Pancreas (tissue), 10 donors: ENCODE results near the gene BAG5. TPM values are rescaled to one million over a fixed set of nuclear protein-coding genes. Genes with fewer than 3 reads are reported as not detected.

Source experiments
- ATAC-seq, 4 donors: fragments of 200-7000 bp; cut with Tn5 transposase; one replicate each; pipeline versions ENCODE4 v1.8.0 to v1.9.1; 2020; ENCODE audit warnings: mild to moderate bottlenecking in 4 of 4, moderate library complexity in 4 of 4
- DNase-seq, 6 donors: peaks; one replicate each; pipeline ENCODE4 v3.0.0-alpha.2; 2020
- FAIRE-seq: peaks from 2 replicates; lab custom pipeline; 2012; peaks lifted over from hg19 to GRCh38; lab: Jason Lieb, UNC
- H3K27ac ChIP-seq, 4 donors: fragments of 200-600 bp; sonication (generic); 1 replicate in 3 of 4; 2 replicates in 1 of 4; pipeline versions ENCODE4 v1.5.0 to v1.8.0; 2020
- H3K27me3 ChIP-seq, 4 donors: fragments of 200-600 bp; one replicate each; pipeline ENCODE4 v1.8.0; 2021
- H3K36me3 ChIP-seq, 3 donors: fragments of 200-600 bp; sonication (generic) in 1 of 3; one replicate each; pipeline versions ENCODE4 v1.5.0 to v1.8.0; 2020 to 2021
- H3K4me1 ChIP-seq, 3 donors: fragments of 200-600 bp; one replicate each; pipeline ENCODE4 v1.8.0; 2021
- H3K4me3 ChIP-seq, 4 donors: fragments of 200-600 bp; sonication (generic) in 2 of 4; one replicate each; pipeline versions ENCODE4 v1.5.0 to v1.8.0; 2020 to 2021
- H3K9me3 ChIP-seq, 4 donors: fragments of 200-600 bp; one replicate each; pipeline ENCODE4 v1.8.0; 2021
- WGBS, 2 donors: extraction: QIAGEN DNeasy Blood & Tissue Kit; methylation state at CpG; one replicate each; pipeline ENCODE4 v1.1.7; 2013; 5-methylcytosine and 5-hydroxymethylcytosine counted together
- intact Hi-C, 3 donors: fragments of 100-400 bp; cut with DNase I; formaldehyde crosslinking; loops; one replicate each; pipeline versions ENCODE4 v1.11.1 to v1.14.2; 2022
- polyA plus RNA-seq, 2 donors: library from polyadenylated mRNA; stranded (reverse); fragments of 200-250 nt; gene quantifications; one replicate each; pipeline ENCODE4 v1.2.3, GENCODE V29; 2013
- total RNA-seq, 6 donors: library from RNA; stranded (reverse); fragmentation: NEBNext Ultra II Directional in 4 of 6; extraction: Animal tissue kit (Norgen Biotek cat#: 25700) in 4 of 6; gene quantifications; one replicate each; pipeline versions ENCODE4 v1.2.1 to v1.2.4, GENCODE V29; 2021 to 2023
- TF ChIP-seq, protein P1 (sequence below), 4 donors: fragments of 200-600 bp; sonication (generic) in 3 of 4; IDR thresholded peaks; one replicate each; pipeline versions ENCODE4 v1.5.0 to v1.8.0; 2021; ENCODE audit warnings: antibody characterized with exemption in 4 of 4
- donor health status: healthy with polysubstance abuse.
- donor health status: DM: no; HTN: no; CAD: no; lungs with moderate emphysema.
- donor health status: DM: no; HTN: no; CAD: no.
- donor health status: control.
- donor health status: control.
- donor health status: Bipolar disorder and iron deficiency.
- donor health status: DM: yes; HTN: yes; CAD: no.
- donor health status: DM: no; HTN: no; CAD: no.
- donor health status: DM: no; HTN: no; CAD: no.
- donor health status: DM: yes; HTN: yes; CAD: no.

The BAG5 gene
- total and polyA plus RNA-seq, 8 donors, result 3.6 to 13.4 (median 8.8) TPM

DNA sequence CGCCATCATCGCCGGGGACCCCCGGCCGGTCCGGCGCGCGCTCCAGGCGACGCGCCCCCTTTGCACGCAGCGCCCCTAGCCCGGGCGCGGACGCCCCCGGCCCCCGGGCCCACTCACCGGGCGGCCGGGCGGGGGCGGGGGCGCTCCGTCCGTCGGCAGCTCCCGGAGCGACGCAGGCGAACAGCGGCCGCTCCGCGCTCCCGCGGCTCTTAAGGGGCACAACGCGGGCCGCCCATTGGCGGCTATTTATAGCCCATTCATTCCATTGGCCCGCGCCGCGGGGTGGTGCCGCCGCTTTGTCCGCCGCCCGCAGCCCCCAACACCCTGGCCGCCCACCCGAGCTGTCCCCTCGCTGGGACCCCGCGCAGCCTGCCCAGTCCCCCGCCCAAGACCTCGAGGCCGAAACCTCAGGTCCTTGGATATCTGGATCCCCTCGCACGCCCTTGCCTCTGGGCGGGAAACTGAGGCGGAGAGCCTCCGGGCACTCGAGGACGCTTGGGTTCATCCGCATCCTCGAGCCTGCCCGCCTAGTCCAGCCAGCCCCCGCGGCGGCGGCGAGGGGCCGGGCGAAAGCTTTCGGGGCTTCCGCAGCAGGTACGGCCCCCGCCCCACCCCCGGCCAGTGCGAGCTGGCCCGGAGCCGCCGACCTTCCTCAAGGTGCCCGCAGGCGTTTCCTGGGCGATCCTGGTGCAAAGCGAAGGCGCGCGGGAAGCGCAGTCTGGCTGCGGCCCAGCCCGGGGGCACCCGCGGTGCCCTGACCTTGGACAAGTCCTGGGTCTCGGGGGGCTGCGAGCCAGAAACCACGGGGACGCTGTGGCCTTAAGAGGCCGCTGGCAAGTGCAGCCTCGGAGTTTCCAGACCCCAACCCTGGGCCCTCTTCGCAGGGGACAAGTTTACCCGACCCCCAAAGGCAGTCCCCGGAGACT lies 39.5 kb downstream of the BAG5 start, which contains the start of gene CKB:
CKB (minus strand) TSS at position 182 of the 926 bp plus-strand sequence. CDS start 337 bp downstream, outside the sequence.
- intact Hi-C loops, result no loop called here
- peak in 4 of 6 donors; percentile 62 to 87 (median 75) for DNase-seq

DNA sequence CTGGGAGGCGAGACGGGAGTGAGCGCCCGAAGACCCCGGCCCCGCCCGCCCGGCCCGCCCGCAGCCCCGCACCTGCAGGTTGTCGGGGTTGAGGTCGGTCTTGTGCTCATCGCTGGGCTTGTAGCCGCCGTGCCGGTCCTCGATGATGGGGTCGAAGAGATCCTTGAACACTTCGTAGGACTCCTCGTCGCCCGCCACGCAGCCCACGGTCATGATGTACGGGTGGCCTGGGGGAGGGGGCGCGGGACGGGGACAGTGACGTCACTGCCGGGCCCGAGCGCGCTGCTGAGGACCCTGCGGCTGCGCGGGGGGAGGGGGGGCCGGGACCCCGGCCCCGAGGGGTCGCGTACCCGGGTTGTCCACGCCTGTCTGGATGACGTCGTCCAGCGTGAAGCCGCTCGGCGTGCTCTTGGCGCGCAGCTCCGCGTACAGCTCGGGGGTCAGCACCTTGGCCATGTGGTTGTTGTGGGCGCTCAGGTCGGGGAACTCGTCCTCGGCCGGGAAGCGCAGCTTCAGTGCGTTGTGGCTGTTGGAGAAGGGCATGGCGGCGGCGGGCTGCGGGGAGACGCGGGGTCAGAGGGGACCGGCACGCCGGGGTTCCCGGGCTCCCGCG lies 40.4 kb downstream of the BAG5 start:
- Histone ChIP-seq H3K27me3 (no peaks in the 10 kb centered on the region), H3K4me3 (peak overlapping the region; percentile 19 to 63 (median 51)), H3K9me3 (no peaks in the 10 kb centered on the region), H3K27ac (peak overlapping the region in 3 of 4 donors; percentile 56 to 89 (median 69)), H3K36me3 (no peaks in the 10 kb centered on the region), H3K4me1 (peaks cover 4 to 24% (median 8%) of the 10 kb centered on the region in 3 donors)
- ATAC-seq (no peak), FAIRE-seq (no peak), DNase-seq (peak in 4 of 6 donors; percentile 52 to 83 (median 68))
- intact Hi-C loops, result no loop called here
- TF ChIP-seq, protein P1, sequence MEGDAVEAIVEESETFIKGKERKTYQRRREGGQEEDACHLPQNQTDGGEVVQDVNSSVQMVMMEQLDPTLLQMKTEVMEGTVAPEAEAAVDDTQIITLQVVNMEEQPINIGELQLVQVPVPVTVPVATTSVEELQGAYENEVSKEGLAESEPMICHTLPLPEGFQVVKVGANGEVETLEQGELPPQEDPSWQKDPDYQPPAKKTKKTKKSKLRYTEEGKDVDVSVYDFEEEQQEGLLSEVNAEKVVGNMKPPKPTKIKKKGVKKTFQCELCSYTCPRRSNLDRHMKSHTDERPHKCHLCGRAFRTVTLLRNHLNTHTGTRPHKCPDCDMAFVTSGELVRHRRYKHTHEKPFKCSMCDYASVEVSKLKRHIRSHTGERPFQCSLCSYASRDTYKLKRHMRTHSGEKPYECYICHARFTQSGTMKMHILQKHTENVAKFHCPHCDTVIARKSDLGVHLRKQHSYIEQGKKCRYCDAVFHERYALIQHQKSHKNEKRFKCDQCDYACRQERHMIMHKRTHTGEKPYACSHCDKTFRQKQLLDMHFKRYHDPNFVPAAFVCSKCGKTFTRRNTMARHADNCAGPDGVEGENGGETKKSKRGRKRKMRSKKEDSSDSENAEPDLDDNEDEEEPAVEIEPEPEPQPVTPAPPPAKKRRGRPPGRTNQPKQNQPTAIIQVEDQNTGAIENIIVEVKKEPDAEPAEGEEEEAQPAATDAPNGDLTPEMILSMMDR (IDR thresholded peaks at IDR 0.05), result no peak
- 1% methylated on average over 52 to 74 of the region's 74 CpGs for WGBS, 2 donors

More for the DNA sequence above, 39.5 kb downstream of the BAG5 start, which contains the start of gene CKB:
- TF ChIP-seq, protein P1 (IDR thresholded peaks at IDR 0.05), result no peak
- no peaks in the 10 kb centered on the region for H3K9me3 ChIP-seq
- FAIRE-seq, result no peak
- peaks cover 4 to 28% (median 8%) of the 10 kb centered on the region in 3 donors for H3K4me1 ChIP-seq
- H3K4me3 ChIP-seq, result peak within 1 kb of the TSS; percentile 19 to 63 (median 51)
- no peaks in the 10 kb centered on the region for H3K27me3 ChIP-seq
- ATAC-seq, result peak in 2 of 4 donors; percentile 6 to 28
- no peaks in the 10 kb centered on the region for H3K36me3 ChIP-seq
- peak within 1 kb of the TSS; percentile 56 to 89 (median 70) for H3K27ac ChIP-seq
- 17 to 28% methylated on average over 65 to 107 of the region's 107 CpGs for WGBS, 2 donors

DNA sequence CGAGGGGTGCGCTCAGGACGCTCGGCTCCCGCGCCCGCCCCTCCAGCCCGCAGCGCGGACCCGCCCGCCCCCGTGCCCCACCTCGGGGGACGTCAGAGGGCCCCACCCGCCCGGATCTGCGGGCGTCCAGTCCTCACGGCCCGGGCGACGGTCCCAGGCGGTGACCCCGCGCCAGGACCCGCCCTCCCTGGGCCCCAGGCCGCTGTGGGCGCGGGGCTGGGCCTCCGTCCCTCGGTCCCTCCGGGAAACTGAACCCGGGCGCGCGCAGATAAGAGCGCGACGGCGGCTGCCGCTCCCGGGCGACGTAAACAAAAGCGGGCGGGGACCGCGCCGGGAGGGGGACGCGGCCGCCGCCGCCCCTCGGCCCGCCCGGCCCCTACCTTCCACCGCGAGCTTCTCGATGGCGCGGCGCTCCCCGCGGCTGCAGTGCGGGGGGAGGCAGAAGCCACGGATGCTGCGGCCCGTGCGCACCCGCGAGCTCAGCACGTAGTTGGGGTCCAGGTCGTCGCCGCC lies 41.0 kb downstream of the BAG5 start:
- no peak for FAIRE-seq
- TF ChIP-seq, protein P1 (IDR thresholded peaks at IDR 0.05), result no peak
- H3K4me1 ChIP-seq, result peaks cover 4 to 24% (median 8%) of the 10 kb centered on the region in 3 donors
- WGBS, 2 donors, result 0 to 1% methylated on average over 29 to 77 of the region's 77 CpGs
- H3K9me3 ChIP-seq, result no peaks in the 10 kb centered on the region
- intact Hi-C loops, result no loop called here
- no peaks in the 10 kb centered on the region for H3K27me3 ChIP-seq
- peak overlapping the region; percentile 56 to 89 (median 70) for H3K27ac ChIP-seq
- no peaks in the 10 kb centered on the region for H3K36me3 ChIP-seq
- peak in 1 of 6 donors; percentile 82 for DNase-seq
- peak overlapping the region; percentile 19 to 63 (median 51) for H3K4me3 ChIP-seq
- ATAC-seq, result peak; percentile 23 to 43 (median 33)

DNA sequence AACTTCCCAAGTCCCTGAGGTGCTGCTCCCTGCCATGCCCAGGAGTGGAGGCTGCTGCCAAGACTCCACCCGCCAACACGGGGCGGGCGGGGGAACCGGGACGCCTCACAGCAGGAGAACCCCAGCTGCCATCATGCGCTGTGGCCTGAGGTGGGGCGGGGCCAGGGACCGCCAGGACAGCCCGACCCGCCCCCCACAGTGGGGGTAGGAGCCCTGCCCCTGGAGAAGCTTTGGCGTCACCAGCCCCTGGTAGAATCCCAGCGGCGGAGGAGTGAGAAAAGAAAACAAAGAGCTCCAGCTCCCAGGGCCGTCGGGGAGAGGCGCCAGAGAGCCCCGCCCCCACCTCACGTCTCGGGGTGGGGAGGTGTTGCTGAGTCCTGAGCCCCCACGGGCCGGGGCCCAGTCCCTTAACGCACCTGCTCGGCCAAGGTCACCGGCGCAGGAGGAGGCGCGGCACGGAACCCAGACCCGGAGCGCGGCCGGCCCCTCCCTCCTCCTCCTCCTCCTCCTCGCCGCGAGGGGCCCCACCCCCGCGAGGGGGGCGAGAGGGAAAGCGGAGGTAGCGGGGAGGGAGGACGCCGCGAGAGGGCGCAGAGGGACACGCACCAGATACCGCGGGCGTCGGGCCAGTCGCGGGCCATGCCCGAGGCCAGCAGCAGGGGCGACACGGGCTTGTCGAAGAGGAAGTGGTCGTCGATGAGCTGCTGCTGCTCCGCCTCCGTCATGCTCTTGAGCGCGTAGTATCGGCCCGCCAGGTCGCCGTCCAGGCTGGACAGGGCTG lies 41.6 kb downstream of the BAG5 start:
- Histone ChIP-seq H3K36me3 (no peaks in the 10 kb centered on the region), H3K4me1 (peaks cover 4 to 21% (median 8%) of the 10 kb centered on the region in 3 donors), H3K27ac (peak overlapping the region; percentile 56 to 89 (median 70)), H3K9me3 (no peaks in the 10 kb centered on the region), H3K27me3 (no peaks in the 10 kb centered on the region), H3K4me3 (peak overlapping the region; percentile 19 to 63 (median 51))
- FAIRE-seq (no peak), DNase-seq (peak; percentile 80 to 93 (median 89)), ATAC-seq (peak; percentile 61 to 81 (median 74))
- intact Hi-C loops, result no loop called here
- WGBS, 2 donors, result 0 to 2% methylated on average over 28 to 63 of the region's 66 CpGs
- TF ChIP-seq, protein P1 (IDR thresholded peaks at IDR 0.05), result peak; percentile 14 to 46 (median 24)
